GM12892 (cell line): Measurements from ENCODE around the gene FLT3.
"Not testable (repeated sequence)": the region's sequence is repeated elsewhere in the genome, so short reads cannot be mapped to it uniquely, and the experiment has no call there.

Experiments used
- DNase-seq: peaks from one replicate; pipeline ENCODE4 v3.0.0; 2011; ENCODE audit not compliant: insufficient read length
- FAIRE-seq: peaks from 2 replicates; lab custom pipeline; 2011; peaks lifted over from hg19 to GRCh38; lab: Jason Lieb, UNC
- POLR2A ChIP-seq: IDR thresholded peaks from 2 replicates; pipeline ENCODE4 v1.6.1; 2011; ENCODE audit warnings: low read depth, low read length, control low read depth
- POLR2AphosphoS5 ChIP-seq: IDR thresholded peaks from 2 replicates; pipeline ENCODE4 v1.6.1; 2011; ENCODE audit warnings: low read depth, low read length, control low read depth
- TAF1 ChIP-seq: IDR thresholded peaks from 2 replicates; pipeline ENCODE4 v1.6.1; 2011; ENCODE audit warnings: low read depth, mild to moderate bottlenecking, control low read depth, low read length, borderline replicate concordance

Gene FLT3

DNA sequence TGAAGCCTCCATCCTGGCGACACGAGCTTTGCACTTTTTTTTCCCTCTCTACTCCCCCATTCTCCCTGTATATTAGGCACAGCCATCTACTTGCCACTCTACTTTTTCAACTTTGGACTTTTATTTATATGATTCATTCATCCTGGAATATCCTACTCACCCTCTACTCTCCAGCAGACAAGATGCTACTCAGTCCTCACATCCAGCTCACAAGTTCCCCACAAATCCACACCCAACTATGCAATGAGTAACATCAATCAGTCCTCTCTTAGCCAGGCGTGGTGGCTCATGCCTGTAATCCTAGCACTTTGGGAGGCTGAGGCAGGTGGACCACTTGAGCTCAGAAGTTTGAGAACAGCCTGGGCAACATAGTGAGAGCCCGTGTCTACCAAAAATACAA, 88.0 kb downstream of the FLT3 start:
- FAIRE-seq = no peak

DNA sequence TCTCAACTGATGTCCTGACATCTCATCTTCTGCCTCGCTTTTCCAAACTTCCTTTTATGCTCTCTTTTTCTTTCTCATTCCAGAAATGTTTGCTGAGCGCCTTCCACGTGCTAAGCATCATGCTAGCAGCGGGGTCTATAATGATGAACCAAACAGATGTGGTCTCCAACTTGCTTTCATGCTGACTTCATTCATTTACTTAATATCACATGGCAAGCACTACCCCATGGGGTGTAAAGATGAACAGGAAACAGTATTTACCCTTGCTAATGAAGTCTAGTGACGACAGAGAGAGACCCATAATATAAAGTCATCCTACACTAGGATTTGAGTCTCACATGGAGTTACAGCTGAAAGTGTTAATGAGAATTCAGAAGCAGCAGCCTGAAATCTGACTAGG, 90.3 kb downstream of the FLT3 start:
- DNase-seq (no peak), FAIRE-seq (no peak)

More for the DNA sequence above, 88.0 kb downstream of the FLT3 start:
- DNase-seq = no peak
- no peak for TF ChIP-seq TAF1
- TF ChIP-seq POLR2AphosphoS5 = no peak
- no peak for TF ChIP-seq POLR2A

DNA sequence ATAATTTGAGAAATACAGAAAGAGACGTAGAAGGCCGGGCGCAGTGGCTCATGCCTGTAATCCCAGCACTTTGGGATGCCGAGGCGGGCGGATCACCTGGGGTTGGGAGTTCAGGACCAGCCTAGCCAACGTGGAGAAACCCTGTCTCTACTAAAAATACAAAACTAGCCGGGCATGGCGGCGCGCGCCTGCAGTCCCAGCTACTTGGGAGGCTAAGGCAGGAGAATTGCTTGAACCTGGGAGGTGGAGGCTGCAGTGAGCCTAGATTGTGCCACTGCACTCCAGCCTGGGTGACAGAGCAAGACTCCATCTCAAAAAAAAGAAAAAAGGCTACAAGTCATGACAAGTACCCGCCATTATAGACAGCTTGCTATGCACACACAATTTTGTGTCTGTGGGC, 95.4 kb downstream of the FLT3 start:
- not testable (repeated sequence) for FAIRE-seq, DNase-seq

More for the DNA sequence above, 90.3 kb downstream of the FLT3 start:
- no peak for TF ChIP-seq TAF1
- TF ChIP-seq POLR2A = no peak
- TF ChIP-seq POLR2AphosphoS5 = no peak

DNA sequence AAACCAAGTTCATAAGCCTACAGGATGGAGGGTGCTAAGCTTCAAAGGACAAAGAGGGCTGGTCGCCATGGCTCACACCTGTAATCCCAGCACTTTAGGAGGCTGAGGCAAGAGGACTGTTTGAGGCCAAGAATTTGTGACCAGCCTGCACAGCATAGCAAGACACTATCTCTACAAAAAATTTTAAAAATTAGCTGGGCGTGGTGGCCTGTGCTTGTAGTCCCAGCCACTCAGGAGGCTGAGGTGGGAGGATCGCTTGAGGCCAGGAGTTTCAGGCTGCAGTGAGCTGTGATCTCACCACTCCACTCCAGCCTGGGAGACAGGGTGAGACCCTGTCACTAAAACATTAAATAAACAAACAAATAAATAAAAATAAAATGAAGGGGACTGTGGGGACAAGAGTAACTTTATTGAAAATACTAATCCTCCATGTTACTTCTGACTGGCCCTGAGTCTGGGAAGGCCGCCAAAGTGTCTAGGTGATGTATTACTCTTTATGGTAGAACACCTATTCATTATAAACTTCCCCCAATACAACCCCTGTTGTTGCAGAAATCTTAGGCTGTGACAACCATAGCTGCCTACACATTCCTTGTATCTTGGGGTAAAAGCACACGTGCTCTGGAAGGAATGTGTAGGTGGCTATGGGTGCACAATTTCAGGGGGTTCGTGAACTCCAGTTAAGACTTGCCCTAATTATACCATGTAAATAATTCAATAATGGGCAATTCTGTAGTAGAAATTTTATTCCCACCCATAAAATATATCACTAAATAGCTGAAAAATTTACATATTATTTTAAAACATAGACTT, 97.3 kb downstream of the FLT3 start:
- no peak for FAIRE-seq
- TF ChIP-seq POLR2A = no peak
- TF ChIP-seq POLR2AphosphoS5 = no peak
- TF ChIP-seq TAF1 = no peak
- no peak for DNase-seq

DNA sequence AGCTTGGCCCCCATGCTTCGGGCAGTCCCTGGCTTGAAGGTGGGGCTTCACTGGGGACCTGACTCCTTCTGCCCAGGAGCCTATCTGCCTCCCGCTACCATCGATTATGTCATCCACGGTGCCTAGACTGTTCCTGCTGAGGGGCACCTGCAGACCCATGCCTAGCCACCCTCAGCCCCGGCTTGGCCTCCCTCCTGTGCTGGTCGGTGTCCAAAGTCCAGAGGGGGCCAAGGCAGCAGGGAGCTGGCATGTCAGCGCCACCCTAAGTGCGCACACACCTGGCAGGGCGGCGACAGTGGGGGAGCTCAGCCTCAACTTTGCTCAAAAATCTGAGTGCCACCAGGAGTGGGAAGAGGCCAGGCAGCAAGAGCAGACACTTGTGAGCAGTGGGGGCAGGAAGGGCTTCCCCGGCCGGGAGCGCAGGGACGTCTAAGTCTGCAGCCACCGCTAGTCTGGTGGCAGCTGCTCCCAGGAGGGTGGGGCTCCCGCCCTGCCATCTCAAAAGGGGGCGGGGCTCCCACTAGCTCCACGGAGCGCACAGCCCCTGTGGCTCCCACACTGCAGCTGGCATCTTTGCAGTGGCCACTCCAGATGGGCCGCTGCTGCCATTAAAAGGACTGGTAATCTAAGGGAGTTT, 98.4 kb downstream of the FLT3 start:
- no peak for DNase-seq
- TF ChIP-seq TAF1 (no peak), POLR2AphosphoS5 (no peak), POLR2A (no peak)
- no peak for FAIRE-seq

DNA sequence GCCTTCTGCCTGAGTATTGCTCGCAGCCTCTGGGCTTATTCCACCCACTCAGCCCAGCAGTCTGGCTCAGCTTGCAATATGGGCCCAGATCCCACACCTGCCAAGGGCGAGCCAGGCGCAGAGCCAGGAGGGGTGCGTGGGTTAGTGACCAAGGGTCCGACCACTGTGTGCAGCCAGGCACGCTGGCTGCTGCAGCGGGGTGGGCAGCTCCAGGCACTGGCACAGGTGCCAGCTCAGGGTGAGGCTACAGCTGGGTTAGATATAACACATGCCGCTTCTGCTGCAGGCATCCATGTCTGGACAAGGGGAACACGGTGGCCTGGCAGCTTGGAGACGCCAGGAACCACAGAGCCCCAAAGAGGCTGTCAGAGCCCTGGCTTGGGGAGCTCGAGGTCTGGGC, 99.3 kb downstream of the FLT3 start:
- DNase-seq = no peak
- TF ChIP-seq TAF1 (no peak), POLR2A (no peak), POLR2AphosphoS5 (no peak)
- no peak for FAIRE-seq

DNA sequence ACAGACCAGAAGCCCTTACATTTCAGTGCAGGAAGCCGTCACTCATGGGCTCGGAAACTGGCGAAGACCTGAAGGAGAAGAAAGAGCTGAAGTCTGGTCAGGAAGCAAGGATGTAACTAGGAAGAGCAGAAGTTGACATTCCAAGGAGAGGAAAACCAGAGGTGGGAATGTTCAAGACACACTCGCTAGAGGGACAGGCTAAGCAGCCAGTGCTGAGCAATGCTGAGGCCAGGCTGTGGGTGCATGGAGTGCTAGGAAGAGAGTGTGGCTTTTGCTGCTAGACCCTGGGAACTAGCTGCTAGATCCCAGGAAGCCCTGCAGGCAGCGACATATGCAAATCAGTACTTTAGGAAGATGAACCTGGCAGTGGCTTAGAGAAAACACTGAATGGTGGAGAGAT, 99.8 kb downstream of the FLT3 start:
- DNase-seq (no peak), FAIRE-seq (no peak)
- no peak for TF ChIP-seq POLR2A
- no peak for TF ChIP-seq POLR2AphosphoS5

DNA sequence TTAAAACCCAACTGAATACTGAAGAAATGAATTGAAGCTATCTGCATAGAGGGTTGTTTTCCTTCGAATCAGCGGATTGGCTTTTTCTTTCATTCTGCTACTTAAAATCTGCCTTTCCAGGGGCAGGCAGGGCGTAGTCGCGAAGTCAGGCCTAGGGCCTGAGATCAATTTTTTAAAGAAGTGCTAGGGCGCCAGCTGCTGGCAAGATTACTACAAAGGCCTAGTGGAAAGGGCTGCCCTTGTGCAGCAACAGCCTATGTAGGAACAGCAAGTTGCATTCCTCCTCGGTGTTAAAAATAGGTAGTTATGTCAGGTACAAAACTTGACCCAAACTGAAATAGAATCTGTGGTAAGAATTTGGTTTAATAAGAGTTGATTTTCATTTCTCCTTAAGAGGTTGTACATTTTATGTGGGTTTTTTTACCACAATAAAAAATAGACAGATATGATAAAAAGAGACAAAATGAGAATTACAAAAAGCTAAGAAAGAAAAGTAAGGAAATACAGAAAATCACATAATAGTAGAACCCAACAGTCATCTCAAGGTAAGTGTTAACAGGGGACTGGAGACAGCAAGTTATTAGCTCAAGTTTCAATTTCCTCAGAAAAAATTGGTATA, 102.4 kb downstream of the FLT3 start:
- DNase-seq (no peak), FAIRE-seq (peak; percentile 84)
- TF ChIP-seq POLR2AphosphoS5 (no peak), POLR2A (no peak), TAF1 (no peak)

DNA sequence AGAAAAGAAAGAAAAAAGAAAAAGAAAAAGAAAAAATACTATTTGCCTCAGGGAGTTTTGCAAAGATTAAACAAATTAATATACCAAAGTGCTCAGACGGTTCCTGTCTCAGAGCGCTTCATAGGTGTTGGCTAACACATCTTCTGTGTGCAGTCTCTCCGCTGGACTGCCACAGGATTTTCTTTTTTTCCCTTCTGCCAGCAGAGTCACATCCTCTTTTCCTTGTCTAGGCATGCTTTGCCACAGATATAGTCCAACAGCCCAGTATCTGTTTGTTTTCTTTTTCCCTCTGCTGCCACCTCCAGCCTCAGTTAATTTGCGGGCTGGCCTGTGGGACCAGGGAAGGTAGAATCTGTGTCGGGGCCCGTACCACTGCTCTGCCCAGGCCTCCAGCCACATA, 108.5 kb downstream of the FLT3 start:
- no peak for TF ChIP-seq TAF1
- TF ChIP-seq POLR2A = no peak
- TF ChIP-seq POLR2AphosphoS5 = no peak
- DNase-seq (no peak), FAIRE-seq (no peak)

DNA sequence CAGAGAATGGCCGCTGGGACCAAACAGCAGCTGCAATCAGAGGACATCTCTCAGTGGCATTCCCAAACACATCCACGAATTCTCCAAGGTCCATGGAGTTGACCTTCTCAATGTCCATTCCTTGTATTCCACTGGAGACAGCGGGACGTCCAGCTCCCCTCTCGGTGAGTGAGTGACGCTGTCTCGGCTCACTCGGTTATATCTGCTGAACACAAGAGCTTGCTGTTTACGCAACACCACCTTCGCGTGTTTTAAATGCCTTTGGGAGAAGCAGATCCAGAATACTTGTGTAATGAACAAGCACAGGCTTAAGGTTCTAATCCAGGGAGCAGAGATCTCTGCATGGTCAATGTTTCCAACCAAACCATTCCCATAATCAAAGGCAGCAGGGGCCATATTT, 111.9 kb downstream of the FLT3 start, which contains the start of gene URAD:
URAD (minus strand) TSS at position 174 of the 400 bp plus-strand sequence; CDS start at position 118, 56 bp downstream.
- FAIRE-seq = no peak
- TF ChIP-seq TAF1 = no peak
- no peak for TF ChIP-seq POLR2A
- no peak for TF ChIP-seq POLR2AphosphoS5
- DNase-seq = no peak

DNA sequence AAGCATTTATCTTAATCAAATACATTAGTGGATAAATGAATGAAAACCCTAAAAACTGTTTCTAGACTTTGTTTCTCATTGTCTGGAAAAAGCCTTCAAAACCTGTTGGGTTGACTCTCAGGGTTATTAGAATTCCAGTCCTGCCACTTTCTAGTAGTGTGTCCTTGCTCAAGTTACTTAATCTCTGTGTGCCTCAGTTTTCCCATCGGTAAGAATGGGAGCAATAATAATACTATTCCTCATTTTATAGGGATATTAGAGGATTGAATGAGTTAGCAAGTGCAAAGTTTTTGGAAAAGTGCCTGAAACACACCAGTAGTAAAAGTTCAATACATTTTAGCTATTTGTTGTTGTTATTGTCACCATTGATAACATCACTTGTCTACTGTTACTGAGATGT, 114.8 kb downstream of the FLT3 start:
- no peak for DNase-seq
- no peak for TF ChIP-seq POLR2A
- TF ChIP-seq POLR2AphosphoS5 = no peak
- TF ChIP-seq TAF1 = no peak
- FAIRE-seq = no peak
